ENCODE data around the gene OR4D9.

OR4D9 gene

DNA sequence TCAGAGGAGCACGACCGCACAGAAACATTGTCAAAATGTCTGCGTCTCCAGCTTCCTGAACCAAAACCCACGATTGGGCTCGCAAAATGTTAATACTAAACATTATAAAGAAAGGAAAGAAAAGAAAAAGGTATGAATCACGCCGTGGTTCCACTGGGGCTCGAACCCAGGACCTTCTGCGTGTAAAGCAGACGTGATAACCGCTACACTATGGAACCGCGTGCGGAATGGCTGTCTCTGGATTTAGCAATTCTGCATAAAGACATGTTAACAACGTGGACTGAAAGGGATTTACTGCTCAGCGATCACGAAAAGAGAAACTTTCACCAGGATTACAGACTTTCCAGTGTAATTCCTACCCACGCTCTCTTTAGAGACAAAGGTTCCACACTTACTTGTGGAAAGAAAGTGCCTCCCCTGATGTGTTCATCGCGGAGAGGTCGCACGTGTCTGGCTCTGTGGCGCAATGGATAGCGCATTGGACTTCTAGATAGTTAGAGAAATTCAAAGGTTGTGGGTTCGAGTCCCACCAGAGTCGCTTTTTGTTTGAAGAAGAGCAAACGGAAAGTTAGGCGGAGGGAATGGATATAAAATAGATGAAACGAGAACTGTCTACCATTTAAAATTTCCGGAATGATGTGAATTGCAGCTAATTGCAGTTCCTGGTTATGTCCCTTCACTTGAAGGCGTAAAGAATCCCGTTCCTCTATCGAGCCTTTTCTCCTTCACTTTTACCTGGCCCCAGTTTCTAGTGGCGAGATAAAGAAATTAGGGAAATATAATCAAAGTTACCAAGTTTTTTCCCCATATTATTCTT lies 39.7 kb downstream of the OR4D9 start:
- peak; percentile 97 for DNase-seq

DNA sequence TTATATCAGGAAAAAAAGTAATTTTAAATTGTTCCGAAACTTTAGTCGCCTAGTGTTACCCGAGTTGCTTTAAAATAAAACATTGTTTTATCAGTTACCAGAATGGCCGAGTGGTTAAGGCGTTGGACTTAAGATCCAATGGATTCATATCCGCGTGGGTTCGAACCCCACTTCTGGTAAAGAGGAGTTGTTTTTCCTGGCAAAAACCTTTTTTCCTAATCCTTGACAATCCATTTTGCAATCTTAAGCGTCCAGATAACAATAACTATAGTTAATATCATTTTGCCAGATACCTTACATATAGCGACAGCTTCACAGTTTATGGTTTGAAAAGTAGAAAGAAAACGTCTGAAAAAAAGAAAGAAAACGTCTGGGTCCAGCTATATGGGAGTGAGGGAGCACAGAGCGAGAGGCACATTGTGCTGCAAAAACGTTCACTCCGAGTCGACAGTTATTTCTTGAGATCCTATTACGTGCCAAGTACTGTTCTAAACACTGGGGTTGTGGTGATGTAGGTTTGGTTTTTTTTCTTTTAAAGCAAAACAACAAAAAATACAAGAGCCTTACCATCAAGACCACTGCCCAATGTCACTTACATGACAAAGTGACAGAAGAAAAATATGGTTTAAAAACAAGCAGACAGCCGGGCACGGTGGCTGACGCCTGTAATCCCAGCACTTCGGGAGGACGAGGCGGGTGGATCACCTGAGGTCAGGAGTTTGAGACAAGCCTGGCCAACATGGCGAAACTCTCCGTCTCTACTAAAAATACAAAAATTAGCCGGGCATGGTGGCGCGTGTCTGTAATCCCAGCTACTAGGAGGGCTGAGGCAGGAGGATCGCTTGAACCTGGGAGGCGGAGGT lies 40.6 kb downstream of the OR4D9 start:
- DNase-seq, result peak; percentile 89

DNA sequence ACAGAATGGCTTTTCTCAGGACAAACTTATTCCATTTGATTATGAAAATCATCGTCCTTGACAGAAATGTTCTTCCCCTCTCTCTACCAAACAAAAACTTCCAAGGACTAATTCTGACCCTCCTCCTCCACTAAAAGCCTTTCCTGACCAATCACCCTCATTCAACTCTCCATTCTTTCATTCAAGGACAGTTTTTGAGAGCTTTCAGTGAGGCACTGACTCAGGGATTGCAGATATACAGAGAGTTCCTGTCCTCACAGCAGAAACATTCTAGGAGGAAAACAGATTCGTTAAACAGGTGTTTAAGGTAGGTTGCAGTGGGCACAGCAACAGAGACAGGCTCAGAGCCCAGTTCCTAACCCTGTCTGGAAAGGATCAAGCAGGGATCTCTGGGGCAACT lies 41.5 kb downstream of the OR4D9 start:
- DNase-seq, result no peak

DNA sequence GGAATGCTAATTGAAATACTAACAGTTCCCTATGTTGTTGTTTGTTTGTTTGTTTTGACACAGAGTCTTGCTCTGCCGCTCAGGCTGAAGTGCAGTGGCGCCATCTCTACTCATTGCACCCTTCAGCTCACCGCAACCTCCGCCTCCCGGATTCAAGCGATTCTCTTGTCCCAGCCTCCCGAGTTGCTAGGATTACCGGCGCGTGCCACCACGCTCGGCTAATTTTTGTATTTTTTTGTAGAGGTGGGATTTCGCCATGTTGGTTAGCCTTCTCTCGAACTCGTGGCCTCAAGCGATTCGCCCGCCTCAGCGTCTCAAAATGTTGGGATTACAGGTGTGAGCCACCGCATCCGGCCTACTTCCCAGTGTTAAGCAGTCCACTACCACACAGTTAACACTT lies 42.0 kb downstream of the OR4D9 start:
- DNase-seq, result no peak

DNA sequence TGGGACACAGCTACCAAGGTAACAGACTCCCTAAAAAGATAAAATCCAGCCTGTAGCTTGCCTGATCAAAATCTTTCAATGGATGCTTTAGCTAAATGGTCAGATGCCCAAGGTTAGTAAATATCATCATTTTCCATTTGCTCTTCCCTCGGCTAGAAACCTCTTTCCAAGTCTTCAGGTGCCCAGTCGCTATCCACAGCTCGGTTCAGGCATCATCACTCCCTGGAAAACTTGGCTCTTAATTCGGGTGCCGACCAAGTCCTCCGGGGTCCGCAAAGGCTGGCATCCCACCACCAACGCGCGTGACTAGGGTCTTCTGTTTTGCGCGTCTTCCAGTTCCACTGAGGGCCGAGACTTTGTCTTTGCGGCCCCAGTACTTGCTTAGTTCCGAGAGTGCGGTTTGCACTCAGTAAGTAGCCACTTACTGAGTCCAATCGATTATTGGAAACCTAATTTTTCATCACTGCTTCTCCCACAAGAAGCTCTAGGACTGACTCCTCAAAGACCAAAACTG lies 44.3 kb downstream of the OR4D9 start:
- no peak for DNase-seq

DNA sequence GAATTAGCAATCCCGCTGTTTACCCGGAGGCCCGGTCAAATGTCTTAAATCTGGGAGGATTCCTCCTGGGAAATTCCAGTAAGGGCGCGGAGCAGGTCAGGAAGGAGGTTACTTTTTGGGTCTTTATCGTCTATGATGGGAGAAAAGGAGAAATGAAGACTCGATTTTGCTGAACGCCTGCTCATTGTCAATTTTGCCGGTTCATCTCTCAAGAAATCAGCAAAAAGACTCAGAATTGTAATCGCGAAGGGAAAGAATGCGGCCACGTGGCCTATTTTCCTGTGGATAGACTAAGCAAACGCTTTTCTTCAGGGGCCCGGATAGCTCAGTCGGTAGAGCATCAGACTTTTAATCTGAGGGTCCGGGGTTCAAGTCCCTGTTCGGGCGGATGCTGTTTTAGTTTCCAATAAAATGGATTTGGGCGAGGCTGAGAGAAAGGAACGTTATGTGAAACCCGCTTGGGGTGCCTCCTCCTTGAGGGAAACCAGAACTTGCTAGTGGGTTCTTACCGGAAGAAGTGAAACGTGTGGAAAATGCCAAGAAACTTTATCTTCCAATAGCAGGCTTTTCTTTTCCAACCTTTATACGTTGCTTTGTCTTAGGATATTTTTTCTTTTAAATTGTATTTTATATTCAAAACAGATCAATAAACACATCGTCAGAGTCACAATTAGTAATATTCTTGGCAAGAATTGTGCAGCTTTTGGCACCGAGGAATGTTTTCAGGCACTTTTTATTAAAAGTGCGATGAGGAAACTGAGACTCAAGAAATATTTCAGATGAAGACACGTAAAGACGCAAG lies 45.0 kb downstream of the OR4D9 start:
- peak; percentile 94 for DNase-seq

DNA sequence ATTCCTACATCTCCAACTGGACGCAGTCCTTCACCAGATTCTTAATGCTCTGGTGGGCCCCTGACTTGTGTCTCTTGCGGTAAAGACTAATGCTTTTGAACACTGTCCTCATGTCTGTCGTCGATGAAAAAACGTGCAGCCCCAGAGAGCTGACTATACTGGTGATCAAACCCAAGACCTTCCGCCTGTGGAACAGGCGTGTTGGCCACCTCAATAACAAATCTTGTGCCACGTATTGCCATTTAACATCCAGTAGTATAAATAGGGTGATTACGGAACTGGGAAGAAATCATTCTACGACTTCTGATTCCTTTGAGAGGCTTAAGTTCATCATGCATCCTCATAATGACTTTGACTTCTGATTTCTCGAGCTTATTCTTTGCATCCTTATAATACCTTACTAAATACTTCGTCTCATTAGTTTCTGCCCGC lies 45.6 kb downstream of the OR4D9 start:
- peak; percentile 56 for DNase-seq

DNA sequence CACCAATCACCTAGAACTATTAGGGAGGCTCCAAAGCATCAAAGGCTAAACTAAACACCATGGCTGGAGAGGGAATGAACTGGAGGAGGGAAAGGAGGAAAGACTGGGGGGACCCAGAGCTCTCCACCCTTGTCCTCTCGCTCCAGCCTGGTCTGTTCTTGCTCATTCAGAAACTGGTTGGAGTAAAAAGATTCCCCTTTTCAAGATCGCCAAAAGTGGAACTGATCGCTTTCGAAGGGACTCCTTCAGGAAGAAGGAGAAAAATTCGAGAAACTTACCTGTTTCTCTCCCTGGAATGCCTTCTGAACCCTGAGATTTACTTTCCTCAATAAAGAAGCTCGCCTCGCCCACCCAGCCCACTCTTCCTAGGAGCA lies 46.9 kb downstream of the OR4D9 start:
- no peak for DNase-seq

DNA sequence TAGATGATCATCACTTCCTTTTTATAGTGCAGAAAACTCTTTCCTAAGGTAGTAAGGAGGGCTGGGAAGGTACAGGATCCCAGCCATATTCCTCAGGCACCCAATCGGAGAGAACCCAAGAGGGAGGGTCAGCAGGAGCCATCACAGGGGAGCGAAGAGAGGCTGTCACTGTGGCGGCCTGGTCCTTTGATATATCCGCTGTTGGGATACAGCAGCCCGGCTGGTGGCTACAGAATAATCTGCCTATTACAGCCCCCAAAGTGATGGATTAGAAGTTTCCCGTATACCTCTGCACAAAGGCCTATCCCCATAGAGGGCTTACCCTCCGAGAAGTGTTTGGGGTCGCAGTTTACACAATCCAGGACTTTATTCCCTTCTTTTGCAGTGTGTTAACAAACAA lies 48.5 kb downstream of the OR4D9 start:
- DNase-seq, result no peak

DNA sequence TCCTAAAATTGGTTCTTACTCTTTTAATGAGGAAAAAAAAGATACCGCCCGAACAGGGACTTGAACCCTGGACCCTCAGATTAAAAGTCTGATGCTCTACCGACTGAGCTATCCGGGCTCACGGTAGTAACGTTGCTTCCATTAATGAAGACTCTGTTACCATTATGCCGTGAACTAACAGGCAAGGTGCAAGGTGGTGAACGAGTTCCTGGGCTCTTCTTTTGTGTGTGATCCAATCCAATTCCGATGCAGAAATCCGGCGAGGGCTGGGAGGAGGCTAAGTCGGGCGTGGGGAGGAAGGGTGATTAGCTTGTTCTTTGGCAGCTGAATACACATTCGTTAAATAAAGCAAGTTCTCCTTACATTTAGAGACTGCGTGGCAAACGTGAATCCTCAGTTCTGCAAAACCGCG lies 49.0 kb downstream of the OR4D9 start:
- peak; percentile 96 for DNase-seq

DNA sequence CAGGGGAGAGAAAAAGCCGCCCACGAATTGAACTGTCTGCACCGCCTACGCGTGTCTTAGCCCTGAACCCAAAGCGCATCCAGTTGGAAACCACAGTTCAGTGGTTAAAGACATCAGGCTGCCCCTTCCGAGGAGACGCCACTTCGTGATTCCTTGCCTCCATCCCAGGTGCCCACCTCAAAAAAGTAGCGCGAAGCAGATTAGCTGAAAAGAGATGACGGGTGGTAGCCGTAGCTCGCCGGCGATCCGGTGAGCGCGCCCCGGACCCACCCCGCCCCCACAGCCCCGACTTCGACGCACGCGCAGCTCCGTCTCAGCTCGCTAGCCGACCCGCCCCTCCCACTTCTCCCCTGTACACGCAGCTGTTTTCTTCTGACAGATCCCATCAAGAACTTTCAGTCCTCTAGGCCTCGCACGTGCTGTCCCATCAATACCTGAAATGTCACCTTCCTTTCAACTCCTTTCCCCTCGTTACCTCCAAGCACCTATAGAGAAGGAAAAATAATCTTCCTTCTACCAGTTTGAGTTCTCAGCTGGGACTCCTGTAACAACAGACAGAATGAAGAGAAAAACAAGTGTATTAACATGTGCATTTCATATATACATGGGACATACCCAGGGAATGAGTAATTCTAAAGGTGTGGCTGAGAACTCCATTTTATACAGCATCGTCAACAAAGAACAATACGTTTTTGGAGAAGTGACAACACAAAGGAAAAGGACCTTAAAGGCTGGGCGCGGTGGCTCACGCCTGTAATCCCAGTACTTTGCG lies 49.5 kb downstream of the OR4D9 start:
- DNase-seq, result peak; percentile 93

DNA sequence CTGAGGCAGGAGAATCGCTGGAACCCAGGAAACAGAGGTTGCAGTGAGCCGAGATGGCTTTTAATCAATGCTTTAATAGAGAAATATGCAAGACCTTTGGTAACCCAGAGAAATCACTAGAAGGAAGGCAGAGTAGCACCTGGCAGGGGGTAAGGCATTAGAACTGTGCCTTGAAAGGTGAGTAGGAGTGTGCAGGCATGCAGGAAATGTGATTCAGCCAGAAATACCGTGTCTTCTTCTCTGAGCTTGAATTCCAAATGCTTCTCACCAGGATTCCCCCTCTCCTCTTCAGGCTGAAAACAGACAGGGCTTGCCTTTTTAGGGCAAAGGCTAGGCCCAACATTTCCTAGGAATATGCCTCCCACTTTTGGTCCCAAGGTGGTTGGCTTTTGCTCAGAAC lies 51.0 kb downstream of the OR4D9 start:
- no peak for DNase-seq

Data from eye (tissue), 1 donor.